GM23248 (cell line): ENCODE data around the gene HRH3.

Experiments used
- EZH2 ChIP-seq: fragments of 200-600 bp; sonication (generic); IDR thresholded peaks from 2 replicates; pipeline ENCODE4 v1.6.1; 2018; ENCODE audit warnings: antibody characterized with exemption, mild to moderate bottlenecking; ENCODE audit not compliant: insufficient read depth, poor library complexity, severe bottlenecking
- EZH2phosphoT487 ChIP-seq: fragments of 200-600 bp; sonication (generic); IDR thresholded peaks from 2 replicates; pipeline ENCODE4 v1.6.1; 2018; ENCODE audit warnings: antibody characterized with exemption, moderate library complexity, mild to moderate bottlenecking, low read depth; ENCODE audit not compliant: insufficient read depth

GRCh38 chr20:62209850-62210495 is 10.1 kb downstream of the HRH3 start:
- TF ChIP-seq EZH2 (no peak), EZH2phosphoT487 (no peak)
